LNCAP (cell line): ENCODE results near the gene KRTAP10-3.

ENCODE experiments used
- TF ChIP-seq, protein P1 (sequence below): fragments of 450-650 bp; IDR thresholded peaks from 2 replicates; pipeline ENCODE4 v1.5.1; 2017; ENCODE audit warnings: mild to moderate bottlenecking

KRTAP10-3 gene

GRCh38 chr21:44539991-44540666 lies 18.5 kb downstream of the KRTAP10-3 start, which contains the start of gene KRTAP10-1:
TSS of gene KRTAP10-1 (minus strand) at chr21:44540195. CDS start at chr21:44540150, 45 bp downstream.
- TF ChIP-seq, protein P1, sequence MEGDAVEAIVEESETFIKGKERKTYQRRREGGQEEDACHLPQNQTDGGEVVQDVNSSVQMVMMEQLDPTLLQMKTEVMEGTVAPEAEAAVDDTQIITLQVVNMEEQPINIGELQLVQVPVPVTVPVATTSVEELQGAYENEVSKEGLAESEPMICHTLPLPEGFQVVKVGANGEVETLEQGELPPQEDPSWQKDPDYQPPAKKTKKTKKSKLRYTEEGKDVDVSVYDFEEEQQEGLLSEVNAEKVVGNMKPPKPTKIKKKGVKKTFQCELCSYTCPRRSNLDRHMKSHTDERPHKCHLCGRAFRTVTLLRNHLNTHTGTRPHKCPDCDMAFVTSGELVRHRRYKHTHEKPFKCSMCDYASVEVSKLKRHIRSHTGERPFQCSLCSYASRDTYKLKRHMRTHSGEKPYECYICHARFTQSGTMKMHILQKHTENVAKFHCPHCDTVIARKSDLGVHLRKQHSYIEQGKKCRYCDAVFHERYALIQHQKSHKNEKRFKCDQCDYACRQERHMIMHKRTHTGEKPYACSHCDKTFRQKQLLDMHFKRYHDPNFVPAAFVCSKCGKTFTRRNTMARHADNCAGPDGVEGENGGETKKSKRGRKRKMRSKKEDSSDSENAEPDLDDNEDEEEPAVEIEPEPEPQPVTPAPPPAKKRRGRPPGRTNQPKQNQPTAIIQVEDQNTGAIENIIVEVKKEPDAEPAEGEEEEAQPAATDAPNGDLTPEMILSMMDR: no peak

DNA sequence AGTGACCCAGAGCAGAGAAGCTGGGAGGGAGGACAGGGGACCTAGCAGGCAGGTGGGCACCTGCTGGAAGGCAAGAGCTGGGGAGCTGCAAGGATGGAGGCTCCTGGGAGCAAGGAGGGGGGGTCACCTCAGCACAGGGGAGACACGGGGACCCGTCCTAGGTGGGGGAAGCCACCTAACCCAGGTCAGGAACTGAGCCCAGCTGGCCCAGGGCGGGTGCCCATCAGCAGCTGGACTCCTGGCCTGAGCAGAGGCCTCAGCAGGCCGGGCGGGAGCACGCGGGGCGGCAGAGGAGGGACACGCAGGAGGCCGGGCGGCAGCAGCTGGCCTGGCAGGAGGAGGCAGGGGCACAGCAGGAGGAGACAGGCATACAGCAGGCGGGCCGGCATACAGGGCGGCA lies 19.5 kb downstream of the KRTAP10-3 start:
- TF ChIP-seq, protein P1: no peak

DNA sequence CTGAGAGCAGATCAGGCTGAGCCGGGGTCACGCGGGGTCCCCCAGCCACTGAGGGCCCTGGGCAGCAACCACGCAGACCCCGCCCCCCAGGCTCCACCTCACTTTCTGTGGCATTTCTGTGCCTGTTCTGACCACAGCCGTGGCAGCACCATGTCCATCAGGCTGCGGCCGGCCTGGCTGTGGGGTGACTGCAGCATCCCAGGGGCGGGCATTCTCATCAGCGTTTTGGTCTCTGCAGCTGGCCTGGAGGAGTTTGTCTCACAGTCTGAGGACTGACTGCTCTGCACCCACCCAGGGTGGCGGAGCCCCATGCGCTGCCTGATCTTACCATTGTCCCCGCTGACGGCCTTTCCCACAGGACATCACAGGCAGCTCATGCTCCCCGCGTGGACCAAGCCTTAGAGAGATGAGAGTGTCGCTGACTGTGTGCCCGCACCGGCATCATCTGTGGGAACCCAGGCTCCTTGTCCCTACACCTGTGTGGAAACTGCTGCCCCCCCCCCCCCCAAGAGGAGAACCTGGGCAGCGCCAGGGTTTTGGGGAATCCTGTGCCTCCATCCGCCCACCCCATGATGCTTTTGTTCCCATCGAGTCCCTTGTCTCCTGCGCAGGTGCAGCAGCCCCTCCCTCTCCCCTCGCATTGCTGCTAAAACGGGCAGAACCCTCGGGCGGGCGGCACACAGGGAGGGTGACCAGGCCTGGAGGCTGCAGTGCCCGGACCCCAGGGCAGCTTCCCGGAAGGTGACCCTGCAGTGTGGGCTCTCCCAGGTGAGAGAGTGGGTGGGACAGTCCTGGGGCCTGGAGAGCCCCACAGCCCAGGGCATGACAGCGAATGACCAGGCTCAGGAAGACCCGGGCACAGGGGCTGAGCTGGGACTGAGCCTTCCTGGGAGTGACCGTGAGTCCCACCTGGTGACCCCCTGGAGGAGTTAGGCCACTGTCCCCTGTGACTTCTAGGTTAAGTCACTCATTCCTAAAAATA lies 20.4 kb downstream of the KRTAP10-3 start:
- TF ChIP-seq, protein P1: no peak

DNA sequence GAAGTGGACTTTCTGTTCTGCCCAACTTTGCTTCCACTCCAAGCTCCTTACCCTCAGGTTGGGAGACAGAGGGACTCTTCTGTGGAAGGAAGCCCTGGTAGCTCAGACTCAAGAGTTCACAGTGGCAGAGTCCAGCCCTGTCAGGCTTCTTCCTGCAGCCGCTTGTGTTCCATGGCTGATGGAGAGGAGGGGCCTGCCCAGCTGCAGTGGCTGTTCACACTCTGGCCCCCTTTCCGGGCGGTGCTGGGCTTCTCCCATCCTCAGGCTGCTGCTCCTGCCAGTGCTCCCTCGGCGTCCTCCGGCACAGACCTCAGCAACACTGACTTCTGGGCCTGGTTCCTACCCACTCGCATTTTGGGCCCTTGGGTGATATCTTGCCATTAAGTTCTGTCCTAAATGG lies 22.6 kb downstream of the KRTAP10-3 start:
- TF ChIP-seq, protein P1: no peak

- TF ChIP-seq, protein P1: no peak
Observed at GRCh38 chr21:44534688-44535087, 23.9 kb downstream of the KRTAP10-3 start.

DNA sequence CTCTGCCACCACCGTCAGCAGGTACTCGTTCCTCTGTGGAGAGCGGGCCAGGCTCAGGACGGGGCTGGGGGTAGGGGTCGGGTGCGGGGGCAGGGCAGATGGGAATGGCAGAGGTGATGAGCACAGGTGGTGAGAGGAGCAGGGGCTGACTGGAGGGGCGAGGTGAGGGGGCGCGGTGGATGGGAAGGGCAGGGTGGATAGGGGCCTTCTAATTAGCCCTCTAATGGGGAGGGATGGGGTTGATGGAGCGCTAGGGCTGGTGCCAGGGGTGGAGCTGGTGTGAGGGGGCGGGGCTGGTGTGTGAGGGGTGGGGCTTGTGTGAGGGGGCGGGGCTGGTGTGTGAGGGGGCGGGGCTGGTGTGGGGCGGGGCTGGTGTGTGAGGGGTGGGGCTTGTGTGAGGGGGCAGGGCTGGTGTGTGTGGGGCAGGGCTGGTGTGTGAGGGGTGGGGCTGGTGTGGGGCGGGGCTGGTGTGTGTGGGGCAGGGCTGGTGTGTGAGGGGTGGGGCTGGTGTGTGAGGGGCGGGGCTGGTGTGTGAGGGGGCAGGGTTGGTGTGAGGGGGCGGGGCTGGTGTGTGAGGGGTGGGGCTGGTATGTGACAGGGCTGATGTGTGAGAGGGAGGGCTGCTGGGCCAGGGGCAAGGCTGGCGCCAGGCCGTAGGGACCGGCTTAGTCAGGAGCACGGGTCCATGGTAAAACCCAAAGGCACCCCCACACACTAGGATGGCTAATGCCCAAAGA lies 24.5 kb downstream of the KRTAP10-3 start:
- TF ChIP-seq, protein P1: no peak
